Measurements from ENCODE around the gene FNBP1L. TPM values are rescaled to one million over a fixed set of nuclear protein-coding genes. Genes with fewer than 3 reads are reported as not detected.

FNBP1L gene
- total and polyA plus RNA-seq, 2 of the 8 experiments (the other 6 are each of a cell fraction or from before 2014, with no cell fraction given): 48.9 to 95.9 TPM

DNA sequence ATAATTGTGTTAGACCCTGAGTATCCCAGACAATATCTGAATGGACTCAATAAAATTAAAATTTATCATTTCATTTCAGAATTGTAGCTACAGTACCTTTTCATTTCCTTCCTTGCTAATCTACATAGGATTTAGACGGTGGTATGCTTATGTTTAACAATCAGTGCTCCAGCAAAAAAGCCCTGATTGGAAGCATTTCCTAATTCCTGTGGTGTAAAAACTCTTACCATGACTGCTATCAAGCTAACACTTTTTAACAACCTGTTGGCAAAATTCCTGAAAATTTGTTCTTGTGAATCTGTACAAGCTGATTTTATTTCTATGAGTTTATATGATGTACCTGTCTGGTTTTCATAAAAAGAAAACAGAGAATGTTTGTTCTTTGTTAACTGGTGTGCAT is 5.2 kb upstream of the FNBP1L start:
- H2BK5ac ChIP-seq (ENCODE audit: low read depth, low read length): no peak overlapping the region
- no peak overlapping the region for H4K91ac ChIP-seq (replicated peaks; ENCODE audit: insufficient read length, low read length)
- H4K8ac ChIP-seq (ENCODE audit: extremely low read depth, insufficient read depth, low read length): no peak overlapping the region
- POLR2A ChIA-PET (ENCODE audit: partially characterized antibody): interaction anchor here (0.7 kb wide), 1 partner anchor 27 kb away, joined by 3 read pairs; no protein-coding TSS in a partner anchor
- no peaks in the 10 kb centered on the region for H3K79me2 ChIP-seq (ENCODE audit: control insufficient read depth in 1 of 2, insufficient read depth in 2 of 2, low read length in 2 of 2)
- H3K4me2 ChIP-seq (ENCODE audit: insufficient read depth in 1 of 2, low read depth in 2 of 2, low read length in 2 of 2): no peak overlapping the region
- H3K4me3 ChIP-seq (ENCODE audit: extremely low read depth in 1 of 4, insufficient read depth in 2 of 4, low read depth in 3 of 4, low read length in 4 of 4): no peak overlapping the region
- H2BK20ac ChIP-seq (ENCODE audit: low read length): no peak overlapping the region
- no peak overlapping the region for H3K4ac ChIP-seq (replicated peaks; ENCODE audit: insufficient read length, low read depth, low read length)
- no peak overlapping the region for H3K56ac ChIP-seq (replicated peaks; ENCODE audit: insufficient read length, low read depth, low read length)
- no peak overlapping the region for H3K27ac ChIP-seq (ENCODE audit: low read depth, low read length)
- H3K4me1 ChIP-seq (replicated peaks in 1 of 4; ENCODE audit: control insufficient read depth in 3 of 4, insufficient read depth in 4 of 4, low read length in 3 of 4): peaks cover 0 to 2% (median 0%) of the 10 kb centered on the region in 4 experiments; a peak in 2 of 7 replicates
- H3K36me3 ChIP-seq (ENCODE audit: control insufficient read depth in 2 of 4, insufficient read depth in 4 of 4, low read length in 3 of 4): no peaks in the 10 kb centered on the region
- H2BK15ac ChIP-seq (ENCODE audit: low read length): no peak overlapping the region
- no peaks in the 10 kb centered on the region for H3K9me3 ChIP-seq (ENCODE audit: insufficient read depth in 2 of 2, low read depth in 1 of 2, low read length in 1 of 2)
- no peak overlapping the region for H3K9ac ChIP-seq (replicated peaks in 1 of 4; ENCODE audit: extremely low read depth in 1 of 4, low read depth in 3 of 4, low read length in 3 of 4)
- CTCF ChIA-PET (ENCODE audit: partially characterized antibody): interaction anchor here (0.8 kb wide), 1 partner anchor 50 kb away, joined by 3 read pairs; no protein-coding TSS in a partner anchor
- H2AFZ ChIP-seq (ENCODE audit: low read length): no peak overlapping the region
- H3K18ac ChIP-seq (ENCODE audit: extremely low read depth, low read length): no peak overlapping the region
- H3K23me2 ChIP-seq (ENCODE audit: low read depth, low read length): 0 out of 2 replicates have a peak, but pooled peaks cover 2% of the 10 kb centered on the region
- 86% methylated on average over 1 of the region's 1 CpG; no CpG with 5 or more reads in 1 of the 2 experiments for WGBS, 2 experiments (ENCODE audit: extremely low coverage in 1 of 2, insufficient coverage in 1 of 2, insufficient read length in 1 of 2, insufficient replicate concordance in 2 of 2, low coverage in 1 of 2, low lambda C conversion rate in 2 of 2, missing lambda C conversion rate in 1 of 2)
- no peak overlapping the region for H2BK120ac ChIP-seq (replicated peaks; ENCODE audit: low read depth, low read length)
- FAIRE-seq (no peak), DNase-seq (ENCODE audit: low read depth in 1 of 2, low spot score in 2 of 2) (no peak)
- no peak overlapping the region for H3K23ac ChIP-seq (ENCODE audit: insufficient read length)
- TF ChIP-seq SIX5 (IDR thresholded peaks at IDR 0.05; ENCODE audit: low read depth, low read length) (no peak), NRF1 (IDR thresholded peaks at IDR 0.05; ENCODE audit: low read depth, low read length) (no peak), POLR2AphosphoS5 (IDR thresholded peaks at IDR 0.05; ENCODE audit: low read depth, low read length) (no peak), CBX8 (IDR thresholded peaks at IDR 0.05; ENCODE audit: borderline replicate concordance, low read depth, low read length) (no peak), TAF1 (IDR thresholded peaks at IDR 0.05; ENCODE audit: low read depth, low read length) (no peak), EP300 (IDR thresholded peaks at IDR 0.05; ENCODE audit: borderline replicate concordance in 1 of 2, low read depth in 2 of 2, low read length in 2 of 2) (no peak), TEAD4 (IDR thresholded peaks at IDR 0.05; ENCODE audit: low read depth, low read length) (no peak), SRF (IDR thresholded peaks at IDR 0.05; ENCODE audit: low read depth, low read length) (no peak), JUND (IDR thresholded peaks at IDR 0.05; ENCODE audit: low read length) (no peak), PHF8 (conservative IDR thresholded peaks at IDR 0.05; ENCODE audit: low read depth, low read length) (no peak), HDAC2 (IDR thresholded peaks at IDR 0.05; ENCODE audit: borderline replicate concordance in 1 of 2, low read depth in 2 of 2, low read length in 2 of 2) (no peak)
- TF ChIP-seq, protein P1, sequence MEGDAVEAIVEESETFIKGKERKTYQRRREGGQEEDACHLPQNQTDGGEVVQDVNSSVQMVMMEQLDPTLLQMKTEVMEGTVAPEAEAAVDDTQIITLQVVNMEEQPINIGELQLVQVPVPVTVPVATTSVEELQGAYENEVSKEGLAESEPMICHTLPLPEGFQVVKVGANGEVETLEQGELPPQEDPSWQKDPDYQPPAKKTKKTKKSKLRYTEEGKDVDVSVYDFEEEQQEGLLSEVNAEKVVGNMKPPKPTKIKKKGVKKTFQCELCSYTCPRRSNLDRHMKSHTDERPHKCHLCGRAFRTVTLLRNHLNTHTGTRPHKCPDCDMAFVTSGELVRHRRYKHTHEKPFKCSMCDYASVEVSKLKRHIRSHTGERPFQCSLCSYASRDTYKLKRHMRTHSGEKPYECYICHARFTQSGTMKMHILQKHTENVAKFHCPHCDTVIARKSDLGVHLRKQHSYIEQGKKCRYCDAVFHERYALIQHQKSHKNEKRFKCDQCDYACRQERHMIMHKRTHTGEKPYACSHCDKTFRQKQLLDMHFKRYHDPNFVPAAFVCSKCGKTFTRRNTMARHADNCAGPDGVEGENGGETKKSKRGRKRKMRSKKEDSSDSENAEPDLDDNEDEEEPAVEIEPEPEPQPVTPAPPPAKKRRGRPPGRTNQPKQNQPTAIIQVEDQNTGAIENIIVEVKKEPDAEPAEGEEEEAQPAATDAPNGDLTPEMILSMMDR (IDR thresholded peaks at IDR 0.05; ENCODE audit: control extremely low read depth in 1 of 3, insufficient read depth in 1 of 3, low read depth in 1 of 3, low read length in 3 of 3): no peak
- no peak overlapping the region for H3K14ac ChIP-seq (ENCODE audit: insufficient read length)
- H4K20me1 ChIP-seq (replicated peaks in 1 of 2; ENCODE audit: control insufficient read depth in 1 of 2, insufficient read depth in 2 of 2, low read length in 2 of 2): no peaks in the 10 kb centered on the region
- H2AK5ac ChIP-seq (ENCODE audit: low read depth, low read length): no peak overlapping the region
- H3K79me1 ChIP-seq (ENCODE audit: low read depth, low read length): no peaks in the 10 kb centered on the region
- no peak overlapping the region for H4K5ac ChIP-seq (ENCODE audit: insufficient read length, low read depth, low read length)
- H2BK12ac ChIP-seq (ENCODE audit: low read depth, low read length): no peak overlapping the region
- no peaks in the 10 kb centered on the region for H3K27me3 ChIP-seq (replicated peaks in 1 of 4; ENCODE audit: control insufficient read depth in 3 of 4, extremely low read depth in 1 of 4, insufficient read depth in 3 of 4, low read length in 3 of 4)

All from H1 (cell line).